KMS-11 (cell line): ENCODE measurements around the gene EPAS1.

Experiments
- H2AFZ ChIP-seq: fragments of 200-600 bp; sonication (generic); 2 replicates; pipeline ENCODE4 v1.6.1; 2016; ENCODE audit warnings: antibody characterized with exemption, mixed run types, low read depth
- H3K27ac ChIP-seq: fragments of 200-600 bp; sonication (generic); 2 replicates; pipeline ENCODE4 v1.6.1; 2016; ENCODE audit warnings: mild to moderate bottlenecking, mixed run types
- H3K27me3 ChIP-seq: fragments of 200-600 bp; sonication (generic); 2 replicates; pipeline ENCODE4 v1.6.1; 2017; ENCODE audit warnings: mild to moderate bottlenecking, low read depth, mixed run types, moderate library complexity; ENCODE audit not compliant: insufficient read depth
- H3K36me3 ChIP-seq: fragments of 200-600 bp; sonication (generic); 2 replicates; pipeline ENCODE4 v1.6.1; 2017; ENCODE audit warnings: mild to moderate bottlenecking, mixed run types; ENCODE audit not compliant: insufficient read depth
- H3K4me1 ChIP-seq: fragments of 200-600 bp; sonication (generic); 2 replicates; pipeline ENCODE4 v1.6.1; 2016; ENCODE audit warnings: mild to moderate bottlenecking, low read depth, mixed run types; ENCODE audit not compliant: poor library complexity, severe bottlenecking
- H3K4me2 ChIP-seq: fragments of 200-600 bp; sonication (generic); 2 replicates; pipeline ENCODE4 v1.7.0; 2016; ENCODE audit warnings: mild to moderate bottlenecking, mixed run types
- H3K4me3 ChIP-seq: fragments of 200-600 bp; sonication (generic); IDR thresholded peaks from 2 replicates; pipeline ENCODE4 v1.6.1; 2017; ENCODE audit warnings: low read depth, low read length, mixed read lengths; ENCODE audit not compliant: insufficient read depth
- H3K79me2 ChIP-seq: fragments of 200-600 bp; sonication (generic); 2 replicates; pipeline ENCODE4 v1.6.1; 2016; ENCODE audit warnings: low read depth, mixed run types; ENCODE audit not compliant: insufficient read depth
- H3K9ac ChIP-seq: fragments of 200-600 bp; sonication (generic); 2 replicates; pipeline ENCODE4 v1.6.1; 2016; ENCODE audit warnings: mild to moderate bottlenecking, mixed run types
- H4K20me1 ChIP-seq: fragments of 200-600 bp; sonication (generic); 2 replicates; pipeline ENCODE4 v1.6.1; 2016; ENCODE audit warnings: mild to moderate bottlenecking, mixed run types; ENCODE audit not compliant: insufficient read depth
- TF ChIP-seq, protein P1 (sequence below): fragments of 200-600 bp; sonication (generic); conservative IDR thresholded peaks from 2 replicates; pipeline ENCODE4 v1.6.1; 2017; ENCODE audit warnings: low read depth, mild to moderate bottlenecking, antibody characterized with exemption, low read length, moderate library complexity, mixed read lengths

The EPAS1 gene

GRCh38 chr2:46277431-46278190 is 19.6 kb upstream of the EPAS1 start:
- Histone ChIP-seq H3K4me2 (no peak overlapping the region), H4K20me1 (no peaks in the 10 kb centered on the region), H3K79me2 (no peaks in the 10 kb centered on the region), H3K36me3 (no peaks in the 10 kb centered on the region), H3K9ac (no peak overlapping the region), H3K4me1 (no peaks in the 10 kb centered on the region), H3K4me3 (no peak overlapping the region), H3K27ac (no peak overlapping the region), H3K27me3 (no peaks in the 10 kb centered on the region), H2AFZ (no peak overlapping the region)
- TF ChIP-seq, protein P1, sequence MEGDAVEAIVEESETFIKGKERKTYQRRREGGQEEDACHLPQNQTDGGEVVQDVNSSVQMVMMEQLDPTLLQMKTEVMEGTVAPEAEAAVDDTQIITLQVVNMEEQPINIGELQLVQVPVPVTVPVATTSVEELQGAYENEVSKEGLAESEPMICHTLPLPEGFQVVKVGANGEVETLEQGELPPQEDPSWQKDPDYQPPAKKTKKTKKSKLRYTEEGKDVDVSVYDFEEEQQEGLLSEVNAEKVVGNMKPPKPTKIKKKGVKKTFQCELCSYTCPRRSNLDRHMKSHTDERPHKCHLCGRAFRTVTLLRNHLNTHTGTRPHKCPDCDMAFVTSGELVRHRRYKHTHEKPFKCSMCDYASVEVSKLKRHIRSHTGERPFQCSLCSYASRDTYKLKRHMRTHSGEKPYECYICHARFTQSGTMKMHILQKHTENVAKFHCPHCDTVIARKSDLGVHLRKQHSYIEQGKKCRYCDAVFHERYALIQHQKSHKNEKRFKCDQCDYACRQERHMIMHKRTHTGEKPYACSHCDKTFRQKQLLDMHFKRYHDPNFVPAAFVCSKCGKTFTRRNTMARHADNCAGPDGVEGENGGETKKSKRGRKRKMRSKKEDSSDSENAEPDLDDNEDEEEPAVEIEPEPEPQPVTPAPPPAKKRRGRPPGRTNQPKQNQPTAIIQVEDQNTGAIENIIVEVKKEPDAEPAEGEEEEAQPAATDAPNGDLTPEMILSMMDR: no peak

- H3K4me1 ChIP-seq: no peaks in the 10 kb centered on the region
- H3K79me2 ChIP-seq: no peaks in the 10 kb centered on the region
- H2AFZ ChIP-seq: no peak overlapping the region
- no peaks in the 10 kb centered on the region for H3K36me3 ChIP-seq
- H3K4me3 ChIP-seq: no peak overlapping the region
- TF ChIP-seq, protein P1: no peak
- H3K27ac ChIP-seq: no peak overlapping the region
- no peaks in the 10 kb centered on the region for H3K27me3 ChIP-seq
- H3K9ac ChIP-seq: no peak overlapping the region
- H4K20me1 ChIP-seq: no peaks in the 10 kb centered on the region
- no peak overlapping the region for H3K4me2 ChIP-seq
These were observed 18.3 kb upstream of the EPAS1 start for GRCh38 chr2:46278952-46279351.

DNA sequence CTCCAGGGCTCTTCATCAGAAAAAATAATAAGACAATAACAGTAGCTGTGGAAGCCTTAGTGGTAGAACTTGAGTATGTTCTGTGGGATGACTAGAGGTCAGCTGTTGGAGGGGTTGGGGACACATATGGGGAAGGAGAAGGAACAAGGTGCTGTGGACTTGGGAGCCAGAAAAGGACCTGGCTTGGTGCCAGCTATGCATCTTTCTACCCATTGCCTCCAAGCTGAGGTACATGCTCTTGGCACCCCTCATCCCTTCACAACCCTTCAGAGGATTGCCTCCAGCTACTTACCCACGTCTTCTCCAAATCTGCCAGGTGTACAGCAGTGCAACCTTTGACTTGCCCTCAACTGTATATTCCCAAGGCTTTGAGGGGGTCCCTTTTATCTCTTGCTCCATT is 15.3 kb upstream of the EPAS1 start:
- Histone ChIP-seq H3K4me3 (no peak overlapping the region), H3K79me2 (no peaks in the 10 kb centered on the region), H3K36me3 (no peaks in the 10 kb centered on the region), H3K27ac (no peak overlapping the region), H4K20me1 (no peaks in the 10 kb centered on the region), H3K4me2 (no peak overlapping the region), H3K9ac (no peak overlapping the region), H3K4me1 (no peaks in the 10 kb centered on the region), H3K27me3 (no peaks in the 10 kb centered on the region), H2AFZ (no peak overlapping the region)
- TF ChIP-seq, protein P1: no peak

DNA sequence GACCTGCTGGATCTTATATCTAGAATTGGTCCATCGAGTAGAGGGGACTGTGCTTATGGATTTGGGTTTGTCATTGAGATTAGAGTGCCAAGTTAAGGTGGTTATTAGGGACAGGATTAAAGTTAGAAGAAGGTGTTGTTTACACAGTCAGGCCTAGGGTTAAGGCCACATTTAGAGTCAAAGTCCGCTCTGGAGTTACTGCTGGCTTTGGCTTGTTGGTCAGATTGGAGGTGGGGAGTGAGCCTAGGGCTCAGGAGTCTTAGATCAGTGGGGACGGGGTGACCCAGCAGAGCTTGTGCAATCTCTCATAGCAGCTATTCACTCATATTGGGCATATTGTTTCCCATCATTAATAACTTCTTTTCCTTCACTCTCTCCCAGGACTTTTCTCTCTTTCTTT is 13.5 kb upstream of the EPAS1 start:
- H4K20me1 ChIP-seq: no peaks in the 10 kb centered on the region
- no peaks in the 10 kb centered on the region for H3K27me3 ChIP-seq
- H3K79me2 ChIP-seq: no peaks in the 10 kb centered on the region
- H3K4me3 ChIP-seq: no peak overlapping the region
- H3K27ac ChIP-seq: no peak overlapping the region
- H3K4me1 ChIP-seq: no peaks in the 10 kb centered on the region
- H3K36me3 ChIP-seq: no peaks in the 10 kb centered on the region
- TF ChIP-seq, protein P1: no peak
- H3K9ac ChIP-seq: no peak overlapping the region
- H3K4me2 ChIP-seq: no peak overlapping the region
- H2AFZ ChIP-seq: no peak overlapping the region
